Dendritic cell treated with granulocyte-macrophage colony-stimulating factor and Interleukin-4, amounts not matched to agents 40 ng/mL and 50 ng/mL, for 4 days (primary cell): Measurements from ENCODE around the gene ARCN1.

ENCODE experiments used
- H3K27ac Mint-ChIP-seq: one replicate; pipeline ENCODE4 v1.8.0; 2022; ENCODE audit warnings: mild to moderate bottlenecking, mixed read lengths
- H3K27me3 Mint-ChIP-seq: one replicate; pipeline ENCODE4 v1.8.0; 2022; ENCODE audit warnings: mild to moderate bottlenecking, mixed read lengths
- H3K36me3 Mint-ChIP-seq: one replicate; pipeline ENCODE4 v1.8.0; 2022; ENCODE audit warnings: low read depth, mixed read lengths
- H3K4me1 Mint-ChIP-seq: one replicate; pipeline ENCODE4 v1.8.0; 2022; ENCODE audit warnings: low read depth, mixed read lengths
- H3K4me3 Mint-ChIP-seq: one replicate; pipeline ENCODE4 v1.8.0; 2022; ENCODE audit warnings: mild to moderate bottlenecking, moderate library complexity, mixed read lengths
- H3K9me3 Mint-ChIP-seq: one replicate; pipeline ENCODE4 v1.8.0; 2022; ENCODE audit warnings: mixed read lengths
- intact Hi-C: fragments of 100-400 bp; cut with micrococcal nuclease; formaldehyde crosslinking; loops from one replicate; pipeline ENCODE4 v1.15.0; 2022

ARCN1 gene

GRCh38 chr11:118627566-118627965, 55.4 kb downstream of the ARCN1 start:
- peaks cover 11% of the 10 kb centered on the region for H3K36me3 Mint-ChIP-seq
- no peaks in the 10 kb centered on the region for H3K4me1 Mint-ChIP-seq
- no peak overlapping the region for H3K4me3 Mint-ChIP-seq
- H3K9me3 Mint-ChIP-seq = no peaks in the 10 kb centered on the region
- intact Hi-C loops = no loop called here
- H3K27me3 Mint-ChIP-seq = peaks cover 1% of the 10 kb centered on the region
- H3K27ac Mint-ChIP-seq = no peak overlapping the region

DNA sequence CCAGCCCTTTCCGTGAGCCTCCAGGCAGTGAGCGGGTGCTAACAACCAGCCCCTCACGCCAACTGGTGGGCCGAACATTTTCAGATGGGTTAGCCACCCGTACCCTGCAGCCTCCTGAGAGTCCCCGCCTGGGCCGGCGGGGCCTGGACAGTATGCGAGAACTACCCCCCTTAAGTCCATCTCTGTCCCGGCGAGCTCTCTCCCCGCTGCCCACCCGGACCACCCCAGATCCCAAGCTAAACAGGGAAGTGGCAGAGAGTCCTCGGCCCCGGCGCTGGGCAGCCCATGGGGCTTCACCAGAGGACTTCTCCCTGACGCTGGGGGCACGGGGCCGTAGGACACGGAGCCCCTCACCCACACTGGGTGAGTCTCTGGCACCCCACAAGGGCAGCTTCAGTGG, 55.8 kb downstream of the ARCN1 start:
- no peaks in the 10 kb centered on the region for H3K4me1 Mint-ChIP-seq
- H3K27ac Mint-ChIP-seq = no peak overlapping the region
- no peak overlapping the region for H3K4me3 Mint-ChIP-seq
- H3K9me3 Mint-ChIP-seq = no peaks in the 10 kb centered on the region
- H3K36me3 Mint-ChIP-seq = peaks cover 11% of the 10 kb centered on the region
- intact Hi-C loops = no loop called here
- H3K27me3 Mint-ChIP-seq = peaks cover 3% of the 10 kb centered on the region

DNA sequence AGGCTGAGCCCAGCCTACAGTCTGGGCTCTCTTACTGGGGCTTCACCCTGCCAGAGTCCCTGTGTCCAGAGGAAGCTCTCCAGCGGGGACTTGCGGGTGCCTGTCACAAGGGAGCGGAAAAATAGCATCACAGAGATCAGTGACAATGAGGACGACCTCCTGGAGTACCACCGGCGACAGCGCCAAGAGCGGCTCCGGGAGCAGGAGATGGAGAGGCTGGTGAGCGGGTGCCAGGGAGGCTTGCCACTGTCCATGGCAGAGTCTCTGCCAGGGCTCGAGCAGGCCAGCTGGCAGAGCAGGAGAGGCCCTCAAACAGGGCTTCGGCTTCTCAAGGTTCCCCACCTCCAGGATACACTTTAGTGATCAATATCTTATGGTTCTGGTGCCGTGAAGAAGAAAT, 56.2 kb downstream of the ARCN1 start:
- no peak overlapping the region for H3K27ac Mint-ChIP-seq
- no peak overlapping the region for H3K4me3 Mint-ChIP-seq
- no peaks in the 10 kb centered on the region for H3K9me3 Mint-ChIP-seq
- H3K27me3 Mint-ChIP-seq = peaks cover 3% of the 10 kb centered on the region
- H3K36me3 Mint-ChIP-seq = peaks cover 11% of the 10 kb centered on the region
- intact Hi-C loops = no loop called here
- no peaks in the 10 kb centered on the region for H3K4me1 Mint-ChIP-seq

DNA sequence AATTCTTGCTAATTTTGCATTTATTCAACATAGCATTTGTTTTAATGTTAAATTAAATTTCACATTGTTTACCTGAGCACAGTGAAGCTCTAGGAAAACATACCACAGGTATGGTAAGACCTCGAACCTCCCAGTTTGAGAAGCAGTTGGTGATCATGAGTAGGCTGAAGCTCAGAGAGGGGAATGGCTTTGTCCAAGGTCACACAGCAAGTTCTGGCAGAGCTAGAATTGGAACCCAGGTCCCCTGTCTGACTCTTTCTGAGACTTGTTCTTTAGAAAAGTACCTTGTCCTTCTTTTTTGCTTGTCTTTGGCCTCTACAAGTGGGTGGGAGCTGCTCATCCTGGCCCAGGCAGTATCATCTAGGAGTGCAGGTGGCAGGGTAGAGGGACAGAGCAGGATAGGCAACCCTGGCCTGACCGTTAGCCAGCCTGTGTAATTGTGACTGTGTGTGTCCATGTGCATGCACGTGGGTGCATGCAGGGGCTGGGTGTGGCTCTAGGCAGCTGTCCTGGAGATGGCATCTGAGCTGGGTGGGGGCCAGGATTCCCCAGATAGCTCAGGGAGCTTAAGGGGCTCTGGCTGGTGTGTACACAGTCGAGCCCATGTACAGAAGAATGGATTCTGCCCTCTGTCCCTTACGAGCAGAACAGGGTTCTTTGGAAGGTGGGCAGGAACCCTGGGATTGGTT, 56.8 kb downstream of the ARCN1 start:
- H3K9me3 Mint-ChIP-seq = no peaks in the 10 kb centered on the region
- peaks cover 7% of the 10 kb centered on the region for H3K27me3 Mint-ChIP-seq
- H3K4me1 Mint-ChIP-seq = no peaks in the 10 kb centered on the region
- H3K4me3 Mint-ChIP-seq = no peak overlapping the region
- intact Hi-C loops = no loop called here
- no peak overlapping the region for H3K27ac Mint-ChIP-seq
- peaks cover 11% of the 10 kb centered on the region for H3K36me3 Mint-ChIP-seq

DNA sequence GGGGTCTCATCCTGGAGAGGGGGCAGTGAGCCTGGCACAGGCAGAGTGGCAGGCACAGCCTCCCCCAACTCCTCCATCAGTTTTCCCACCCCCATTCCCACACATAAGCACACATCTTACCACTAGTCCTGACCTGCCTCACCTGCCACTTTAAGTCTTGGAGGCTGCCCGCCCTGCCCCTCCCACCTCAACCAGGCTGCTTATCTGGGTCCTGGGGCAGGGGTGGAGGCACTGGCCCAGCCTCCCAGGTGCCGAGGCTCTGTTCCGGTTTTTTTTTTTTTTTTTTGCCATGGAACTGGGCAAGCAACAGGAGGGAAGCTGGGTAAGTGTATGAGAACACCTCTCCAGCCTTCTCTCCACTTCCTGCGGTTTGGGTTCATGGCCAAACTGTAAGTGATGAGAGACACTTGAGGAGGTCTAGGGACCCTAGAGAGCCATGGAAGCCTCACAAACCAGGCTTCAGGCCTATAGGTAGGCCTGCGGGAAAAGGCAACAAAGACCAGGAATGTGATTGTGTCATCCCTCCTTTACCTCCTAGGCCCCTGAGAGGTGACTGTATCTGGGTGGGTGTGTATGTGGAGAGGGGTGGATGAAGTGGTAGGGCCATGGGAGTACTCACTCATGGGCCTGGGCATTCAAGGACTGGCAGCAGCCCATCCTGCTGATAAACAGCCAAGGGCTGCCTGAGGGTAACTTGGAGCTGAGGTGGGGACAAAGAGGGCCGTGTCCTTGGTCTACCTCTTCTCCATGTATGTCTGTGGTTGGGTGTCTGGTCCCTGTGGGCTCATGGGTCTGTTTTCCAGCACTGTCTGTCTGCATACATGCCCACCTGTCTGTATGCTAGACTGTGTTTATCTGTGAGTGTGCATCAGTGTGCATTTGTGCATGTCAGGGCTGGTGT, 57.8 kb downstream of the ARCN1 start:
- H3K36me3 Mint-ChIP-seq = peaks cover 11% of the 10 kb centered on the region
- no peak overlapping the region for H3K4me3 Mint-ChIP-seq
- no peaks in the 10 kb centered on the region for H3K9me3 Mint-ChIP-seq
- no peak overlapping the region for H3K27ac Mint-ChIP-seq
- H3K27me3 Mint-ChIP-seq = peaks cover 13% of the 10 kb centered on the region
- H3K4me1 Mint-ChIP-seq = no peaks in the 10 kb centered on the region
- intact Hi-C loops = no loop called here

DNA sequence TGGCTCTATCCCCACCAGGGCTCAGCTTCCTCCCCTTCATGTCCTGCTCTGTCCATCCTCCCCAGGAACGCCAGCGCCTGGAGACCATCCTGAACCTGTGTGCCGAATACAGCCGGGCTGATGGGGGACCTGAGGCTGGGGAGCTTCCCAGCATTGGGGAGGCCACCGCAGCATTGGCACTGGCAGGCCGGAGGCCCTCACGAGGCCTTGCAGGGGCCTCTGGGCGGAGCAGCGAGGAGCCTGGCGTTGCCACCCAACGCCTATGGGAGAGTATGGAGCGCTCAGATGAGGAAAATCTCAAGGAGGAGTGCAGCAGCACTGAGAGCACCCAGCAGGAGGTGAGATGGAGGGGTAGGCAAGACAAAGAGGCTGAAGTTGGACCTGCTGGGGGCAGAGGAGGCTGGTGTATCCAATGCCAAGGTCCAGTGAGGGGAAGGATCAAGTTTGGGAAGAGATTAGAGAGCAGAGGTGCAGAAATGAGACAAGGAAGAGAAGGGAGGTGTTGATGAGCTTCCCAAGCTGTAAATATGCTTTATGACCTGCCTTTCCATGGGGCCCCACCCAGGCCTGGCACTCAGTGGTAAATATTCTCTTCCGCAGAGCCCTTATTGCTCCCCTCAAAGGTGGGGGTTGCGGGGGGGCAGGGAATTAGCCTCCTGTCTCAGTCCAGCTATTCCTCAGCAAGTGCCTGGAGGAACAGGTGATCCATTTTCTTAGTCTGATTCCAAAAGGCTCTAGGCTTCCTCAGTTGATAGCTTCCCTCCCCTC, 59.1 kb downstream of the ARCN1 start:
- peaks cover 23% of the 10 kb centered on the region for H3K27me3 Mint-ChIP-seq
- no peaks in the 10 kb centered on the region for H3K4me1 Mint-ChIP-seq
- H3K27ac Mint-ChIP-seq = no peak overlapping the region
- H3K36me3 Mint-ChIP-seq = peaks cover 11% of the 10 kb centered on the region
- intact Hi-C loops = no loop called here
- no peaks in the 10 kb centered on the region for H3K9me3 Mint-ChIP-seq
- no peak overlapping the region for H3K4me3 Mint-ChIP-seq

DNA sequence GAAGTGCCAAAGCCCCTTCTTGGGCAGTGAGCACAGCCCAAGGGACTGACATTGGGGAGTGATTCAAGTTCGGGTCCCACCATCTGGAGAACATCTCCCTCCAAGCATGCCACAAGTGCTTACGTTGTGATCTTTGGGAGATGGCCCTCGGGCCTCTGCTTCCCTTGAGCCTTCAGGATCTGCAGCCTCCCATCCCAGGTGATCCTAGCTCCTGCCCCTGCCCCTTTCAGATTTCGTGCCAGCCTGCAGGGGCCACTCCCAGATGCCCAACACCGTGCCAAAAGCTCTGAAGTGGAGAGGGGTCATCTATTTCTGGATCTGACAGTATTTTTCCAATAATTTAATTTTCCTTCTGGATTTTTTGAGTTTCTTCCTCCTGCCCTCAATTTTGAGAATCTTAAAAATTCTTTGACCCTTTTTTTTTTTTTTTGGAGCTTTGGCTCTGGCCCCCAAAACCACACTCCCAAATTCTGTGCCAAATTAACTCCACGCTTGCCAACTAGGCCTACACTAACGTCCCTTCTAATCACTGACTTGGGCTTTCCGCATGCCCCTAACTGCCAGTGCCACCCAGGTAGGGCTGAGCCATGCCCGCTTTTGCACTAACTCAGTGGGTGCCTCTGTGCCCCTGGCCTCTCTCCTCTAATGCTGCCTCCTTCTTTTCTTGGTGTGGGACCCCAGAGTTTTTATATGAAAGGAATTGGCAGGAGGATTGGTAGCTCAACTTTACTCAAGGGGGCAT, 60.5 kb downstream of the ARCN1 start:
- H3K4me1 Mint-ChIP-seq = no peaks in the 10 kb centered on the region
- H3K36me3 Mint-ChIP-seq = peaks cover 7% of the 10 kb centered on the region
- no peak overlapping the region for H3K27ac Mint-ChIP-seq
- intact Hi-C loops = no loop called here
- peaks cover 23% of the 10 kb centered on the region for H3K27me3 Mint-ChIP-seq
- H3K4me3 Mint-ChIP-seq = no peak overlapping the region
- no peaks in the 10 kb centered on the region for H3K9me3 Mint-ChIP-seq

DNA sequence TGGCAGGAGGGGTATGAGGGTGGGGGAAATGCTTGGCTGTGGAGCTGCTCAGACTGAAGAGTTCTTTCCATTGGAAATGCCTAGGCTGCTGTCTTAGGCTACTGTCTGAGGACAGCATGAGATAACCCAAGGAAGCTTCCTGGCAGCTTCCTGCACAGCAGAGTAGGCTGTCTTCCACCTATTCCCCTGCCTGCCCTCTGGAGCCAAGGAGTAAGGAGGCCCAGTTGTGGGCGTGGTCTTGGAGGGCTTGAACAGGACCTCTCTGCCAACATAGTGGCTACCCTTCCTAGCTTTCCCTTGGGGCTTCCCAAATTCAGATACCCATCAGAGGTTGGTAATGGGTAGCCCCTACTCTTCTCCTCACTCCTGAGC, 61.1 kb downstream of the ARCN1 start:
- H3K27me3 Mint-ChIP-seq = peaks cover 23% of the 10 kb centered on the region
- H3K27ac Mint-ChIP-seq = no peak overlapping the region
- intact Hi-C loops = no loop called here
- peaks cover 2% of the 10 kb centered on the region for H3K36me3 Mint-ChIP-seq
- no peaks in the 10 kb centered on the region for H3K4me1 Mint-ChIP-seq
- no peak overlapping the region for H3K4me3 Mint-ChIP-seq
- H3K9me3 Mint-ChIP-seq = no peaks in the 10 kb centered on the region

GRCh38 chr11:118633979-118634378, 61.8 kb downstream of the ARCN1 start:
- H3K4me1 Mint-ChIP-seq = no peaks in the 10 kb centered on the region
- H3K9me3 Mint-ChIP-seq = no peaks in the 10 kb centered on the region
- no peak overlapping the region for H3K4me3 Mint-ChIP-seq
- H3K27me3 Mint-ChIP-seq = peaks cover 23% of the 10 kb centered on the region
- intact Hi-C loops = no loop called here
- no peaks in the 10 kb centered on the region for H3K36me3 Mint-ChIP-seq
- H3K27ac Mint-ChIP-seq = no peak overlapping the region

DNA sequence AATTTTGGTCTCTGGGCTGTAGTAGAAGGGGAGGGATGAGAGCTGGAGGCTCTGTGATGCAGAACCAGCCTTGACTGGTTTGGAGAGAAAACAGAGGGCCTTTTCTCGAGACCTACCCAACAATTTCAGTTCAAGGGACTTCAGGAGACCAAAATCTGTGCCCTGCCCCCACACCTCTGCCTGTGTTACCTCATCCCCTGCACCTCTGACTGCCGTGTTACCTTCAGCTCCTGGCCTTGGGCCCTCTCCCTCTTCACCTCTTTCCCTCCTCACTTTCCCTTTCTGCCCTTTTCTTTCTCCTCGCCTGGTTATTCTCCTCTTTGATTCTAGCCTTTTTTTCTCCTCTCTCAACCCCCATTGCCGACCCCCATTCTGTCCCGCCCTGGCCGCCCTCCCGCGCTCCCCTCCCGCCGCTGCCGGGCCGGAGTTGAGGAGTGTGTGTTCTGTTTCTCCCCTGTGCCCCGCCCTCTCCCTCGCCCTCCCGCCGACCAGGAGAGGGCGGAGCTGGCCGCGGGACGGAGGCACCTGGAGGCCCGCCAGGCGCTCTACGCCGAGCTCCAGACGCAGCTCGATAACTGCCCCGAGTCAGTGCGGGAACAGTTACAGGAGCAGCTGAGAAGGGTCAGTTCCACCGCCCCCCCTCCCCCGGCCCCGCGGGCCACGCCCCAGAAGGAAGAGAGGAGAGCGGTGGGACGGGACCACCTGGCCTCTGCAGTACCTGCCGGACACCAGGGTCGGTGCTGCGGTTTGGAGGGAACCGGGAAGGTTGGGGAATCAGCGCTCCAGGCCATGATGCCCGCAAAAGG, 62.4 kb downstream of the ARCN1 start:
- intact Hi-C loops = no loop called here
- no peaks in the 10 kb centered on the region for H3K4me1 Mint-ChIP-seq
- H3K27ac Mint-ChIP-seq = peak overlapping the region; percentile 10
- H3K27me3 Mint-ChIP-seq = peaks cover 23% of the 10 kb centered on the region
- no peak overlapping the region for H3K4me3 Mint-ChIP-seq
- no peaks in the 10 kb centered on the region for H3K36me3 Mint-ChIP-seq
- no peaks in the 10 kb centered on the region for H3K9me3 Mint-ChIP-seq

DNA sequence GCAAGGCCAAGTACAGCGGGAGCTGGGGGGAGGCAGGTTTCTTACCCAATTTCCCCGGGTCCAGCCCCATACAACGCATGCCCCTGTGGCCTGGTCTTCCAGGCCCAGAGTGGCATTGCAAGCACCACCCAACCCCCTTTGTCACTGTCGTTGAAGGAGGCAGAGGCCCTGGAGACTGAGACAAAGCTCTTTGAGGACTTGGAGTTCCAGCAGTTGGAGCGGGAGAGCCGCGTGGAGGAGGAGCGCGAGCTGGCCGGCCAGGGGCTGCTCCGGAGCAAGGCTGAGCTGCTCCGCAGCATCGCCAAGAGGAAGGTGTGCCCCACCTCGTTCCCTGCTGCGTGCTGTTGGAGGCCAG, 63.0 kb downstream of the ARCN1 start:
- Mint-ChIP-seq H3K27ac (no peak overlapping the region), H3K4me1 (no peaks in the 10 kb centered on the region), H3K9me3 (no peaks in the 10 kb centered on the region), H3K36me3 (no peaks in the 10 kb centered on the region), H3K4me3 (no peak overlapping the region), H3K27me3 (peaks cover 23% of the 10 kb centered on the region)
- intact Hi-C loops = no loop called here

GRCh38 chr11:118635642-118636041, 63.4 kb downstream of the ARCN1 start:
- intact Hi-C loops = no loop called here
- no peak overlapping the region for H3K4me3 Mint-ChIP-seq
- H3K27me3 Mint-ChIP-seq = peaks cover 23% of the 10 kb centered on the region
- no peaks in the 10 kb centered on the region for H3K36me3 Mint-ChIP-seq
- no peak overlapping the region for H3K27ac Mint-ChIP-seq
- no peaks in the 10 kb centered on the region for H3K9me3 Mint-ChIP-seq
- no peaks in the 10 kb centered on the region for H3K4me1 Mint-ChIP-seq
